NCI-H524 (cell line): Measurements from ENCODE around the gene MARF1.
"Not testable (repeated sequence)": the region's sequence is repeated elsewhere in the genome, so short reads cannot be mapped to it uniquely, and the experiment has no call there.

Experiments
- DNase-seq, 2 experiments: peaks; one replicate each; lab custom pipeline; 2025; lab: John Stamatoyannopoulos, UW

The MARF1 gene

GRCh38 chr16:15650698-15651171, 7.8 kb upstream of the MARF1 start:
- DNase-seq = peak in 1 of 2 experiments; percentile 18

DNA sequence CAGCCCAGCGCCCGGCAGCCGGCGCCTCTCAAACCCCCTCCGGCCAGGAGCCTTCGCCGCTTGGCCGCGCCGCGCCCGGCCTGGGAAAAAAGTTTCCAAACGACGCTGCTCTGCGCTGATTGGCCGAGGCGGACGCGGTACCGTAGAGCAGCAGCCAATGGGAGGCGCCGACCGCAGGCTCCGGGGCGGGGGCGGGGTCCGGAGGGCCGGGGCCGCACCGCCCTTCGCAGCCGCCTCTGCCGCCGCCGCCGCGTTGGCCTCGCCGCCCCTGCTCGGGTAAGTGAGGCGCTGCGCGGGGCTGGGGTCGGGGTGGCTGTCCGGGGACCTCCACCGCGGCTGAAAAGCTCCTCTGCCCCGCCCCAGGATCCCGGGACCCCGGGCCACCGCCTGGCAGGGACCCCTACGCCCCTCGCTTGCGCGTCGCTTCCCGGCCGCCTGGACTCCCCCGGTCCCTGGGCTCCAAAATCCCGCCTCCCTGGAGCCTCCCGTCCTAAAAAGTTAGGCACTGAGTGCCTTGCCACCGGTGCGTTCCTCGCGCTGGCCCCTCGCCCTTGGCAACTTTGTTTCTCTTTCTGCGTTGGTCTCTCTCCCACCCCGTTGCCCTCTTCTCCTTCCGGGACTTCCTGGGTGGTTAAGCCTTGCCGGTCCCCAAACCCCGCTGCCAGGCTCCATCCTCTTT, 7.2 kb upstream of the MARF1 start, which contains the start of gene NDE1:
NDE1 (plus strand) TSS at position 227 of the 679 bp plus-strand sequence. CDS start 14,534 bp downstream, outside the sequence.
- DNase-seq = peak; percentile 79 to 91

- no peak for DNase-seq
These were observed 6.7 kb upstream of the MARF1 start for GRCh38 chr16:15649727-15650018.

- not testable (repeated sequence) for DNase-seq
These were observed 6.4 kb upstream of the MARF1 start for GRCh38 chr16:15649311-15649710.

DNA sequence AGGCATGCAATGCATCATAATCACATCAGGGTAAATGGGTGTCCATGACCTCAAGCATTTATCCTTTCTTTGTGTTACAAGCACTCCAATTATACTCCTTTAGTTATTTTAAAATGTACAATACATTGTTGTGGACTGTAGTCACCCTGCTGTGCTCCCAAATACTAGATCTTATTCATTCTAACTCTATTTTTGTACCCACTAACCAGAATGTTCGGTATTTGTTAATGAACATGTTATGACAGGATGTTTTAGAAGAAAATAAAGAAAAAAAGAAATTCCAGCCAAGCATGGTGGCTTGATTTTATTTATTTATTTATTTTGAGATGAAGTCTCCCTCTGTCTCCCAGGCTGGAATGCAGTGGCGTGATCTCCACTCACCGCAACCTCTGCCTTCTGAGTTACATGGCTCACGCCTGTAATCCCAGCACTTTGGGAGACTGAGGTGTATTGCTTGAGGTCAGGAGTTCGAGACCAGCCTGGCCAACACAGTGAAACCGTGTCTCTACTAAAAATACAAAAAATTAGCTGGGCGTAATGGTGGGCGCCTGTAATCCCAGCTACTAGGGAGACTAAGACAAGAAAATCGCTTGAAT, 5.3 kb upstream of the MARF1 start:
- no peak for DNase-seq

DNA sequence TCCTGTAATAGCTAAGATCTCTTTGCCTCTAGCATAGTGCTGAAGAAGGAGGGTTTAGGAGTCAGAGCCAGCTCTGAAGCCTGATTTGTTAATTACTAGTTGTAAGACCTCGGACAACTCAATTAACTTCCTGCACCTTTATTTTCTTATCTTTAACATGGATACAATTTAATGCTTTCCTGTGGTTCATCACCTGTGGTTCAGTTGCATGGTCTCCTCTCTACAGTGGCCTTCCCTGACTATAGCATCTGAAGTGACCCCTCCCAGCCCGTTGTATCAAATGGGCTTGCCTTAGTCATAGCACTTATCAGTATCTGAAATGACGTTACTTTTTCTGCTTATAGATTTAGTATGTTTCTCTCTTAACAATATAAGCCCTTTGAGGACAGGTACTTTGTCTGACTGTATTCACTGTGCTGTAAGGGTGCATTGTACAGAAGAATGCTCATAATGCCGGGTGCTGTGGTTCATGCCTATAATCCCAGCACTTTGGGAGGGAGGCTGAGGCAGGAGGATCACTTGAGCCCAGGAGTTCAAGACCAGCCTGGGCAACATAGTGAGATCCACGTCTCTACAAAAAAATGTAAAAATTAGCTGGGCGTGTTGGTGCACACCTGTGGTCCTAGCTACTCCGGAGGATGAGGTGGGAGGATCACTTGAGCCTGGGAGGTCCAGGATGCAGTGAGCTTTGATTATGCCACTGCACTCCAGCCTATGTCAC, 4.5 kb upstream of the MARF1 start:
- DNase-seq = no peak

GRCh38 chr16:15646557-15647293, 3.8 kb upstream of the MARF1 start:
- DNase-seq = not testable (repeated sequence)

DNA sequence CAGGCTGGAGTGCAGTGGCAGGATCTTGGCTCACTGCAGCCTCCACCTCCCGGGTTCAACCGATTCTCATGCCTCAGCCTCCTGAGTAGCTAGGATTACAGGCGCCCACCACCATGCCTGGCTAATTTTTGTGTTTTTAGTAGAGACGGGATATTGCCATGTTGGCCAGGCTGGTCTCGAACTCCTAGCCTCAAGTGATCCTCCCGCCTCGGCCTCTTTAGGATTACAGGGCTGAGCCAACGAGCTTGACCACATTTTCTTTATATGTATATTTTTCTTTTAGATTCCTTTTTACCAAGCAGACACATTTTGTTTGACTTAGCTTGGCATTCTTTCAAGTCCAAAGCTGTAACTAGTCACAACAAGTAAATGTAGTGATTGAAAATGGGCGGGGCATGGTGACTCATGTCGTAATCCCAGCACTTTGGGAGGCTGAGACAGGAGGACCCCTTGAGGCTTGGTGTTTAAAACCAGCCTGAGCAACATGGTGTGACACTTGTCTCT, 2.1 kb upstream of the MARF1 start:
- not testable (repeated sequence) for DNase-seq

DNA sequence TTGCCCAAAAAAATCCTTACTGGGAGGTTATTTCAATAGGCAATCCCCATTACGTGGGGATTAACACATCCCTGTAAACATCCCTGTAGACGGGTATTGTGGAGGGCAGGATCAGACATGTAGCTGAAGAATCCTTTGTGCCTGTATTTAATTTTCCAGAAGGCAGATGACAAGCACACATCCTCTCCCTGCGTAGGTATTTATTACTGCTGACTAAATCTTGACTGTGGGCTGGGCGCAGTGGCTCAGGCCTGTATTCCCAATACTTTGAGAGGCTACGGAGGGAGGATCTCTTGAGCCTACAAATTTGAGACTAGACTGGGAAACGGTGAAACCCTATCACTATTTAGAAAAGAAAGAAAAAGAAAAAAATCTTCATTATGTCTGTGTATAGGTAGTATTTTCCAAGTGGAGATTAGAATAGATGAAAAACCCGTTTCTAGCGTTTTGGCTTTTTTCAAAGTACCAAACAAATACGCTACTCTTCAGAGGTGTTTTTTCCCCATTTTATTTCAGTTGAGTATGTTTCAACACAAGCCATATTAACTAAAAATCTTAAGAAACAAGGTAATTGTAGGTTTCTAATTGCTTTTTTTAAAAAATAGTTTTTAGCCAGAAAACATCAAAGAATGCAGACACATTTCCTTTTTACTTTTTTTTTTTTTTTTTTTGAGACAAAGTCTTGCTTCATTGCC, 1.5 kb upstream of the MARF1 start:
- peak; percentile 13 to 64 for DNase-seq

- no peak for DNase-seq
These were observed 944 bp upstream of the MARF1 start for GRCh38 chr16:15643946-15644250.

GRCh38 chr16:15642557-15643047, 352 bp downstream of the MARF1 start:
- DNase-seq = peak; percentile 82 to 83

DNA sequence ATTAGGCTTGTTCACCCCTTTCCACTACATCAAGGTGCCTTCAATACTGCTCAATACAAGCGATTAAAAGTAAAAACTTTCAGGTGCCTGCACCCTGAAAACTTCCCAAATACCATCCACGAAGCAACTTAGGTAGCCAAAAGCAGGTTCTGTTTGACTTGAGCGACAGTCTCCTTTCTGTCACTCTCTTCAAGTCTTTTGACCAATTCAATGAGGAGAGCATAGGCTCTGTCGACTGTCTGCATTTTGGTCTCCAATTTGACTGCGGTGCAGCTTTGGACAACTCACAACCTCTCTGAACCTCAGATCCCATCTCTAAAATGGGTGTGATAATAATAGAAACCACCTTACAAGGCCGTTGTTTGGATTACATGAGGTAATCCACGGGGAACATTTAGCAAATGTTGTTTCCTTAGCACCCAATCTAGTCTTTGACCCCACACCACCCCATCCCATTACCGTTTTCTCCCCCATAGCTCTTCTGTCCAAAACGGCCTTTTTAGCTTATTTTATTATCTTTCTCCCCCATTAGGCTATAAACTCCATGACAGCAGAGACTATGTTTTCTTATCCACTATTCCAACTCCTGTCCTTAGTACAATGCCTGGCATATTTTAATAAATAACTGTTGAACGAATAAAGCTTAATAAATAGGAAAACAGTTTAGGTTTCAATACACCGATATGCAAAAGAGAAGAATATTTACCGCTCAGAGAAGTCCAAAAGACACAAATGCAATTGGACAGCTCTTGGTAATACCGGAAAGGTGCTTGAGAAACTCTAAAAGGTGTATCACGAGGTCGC, 999 bp downstream of the MARF1 start:
- DNase-seq = no peak

- DNase-seq = no peak
These were observed 2.0 kb downstream of the MARF1 start for GRCh38 chr16:15640966-15641365.

DNA sequence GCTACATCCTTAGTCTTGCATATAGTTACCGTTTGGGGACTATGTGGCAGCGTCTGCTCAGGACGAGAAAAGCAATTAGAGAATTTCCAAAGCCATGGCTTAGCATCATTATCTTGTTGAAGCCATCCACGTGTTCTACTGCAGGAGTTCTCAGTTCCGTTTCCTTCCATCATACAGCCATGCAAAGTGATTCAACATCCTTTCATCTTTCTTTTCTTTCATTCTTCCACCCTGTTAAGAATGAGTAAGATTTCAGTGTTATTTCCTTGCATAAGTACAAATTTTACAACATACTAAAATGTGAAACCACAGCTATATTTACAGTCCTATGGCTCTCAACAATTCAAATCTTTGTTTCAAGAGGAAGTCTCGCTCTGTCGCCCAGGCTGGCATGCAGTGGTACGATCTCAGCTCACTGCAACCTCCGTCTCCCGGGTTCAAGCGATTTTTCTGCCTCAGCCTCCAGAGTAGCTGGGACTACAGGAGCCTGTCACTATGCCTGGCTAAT, 3.8 kb downstream of the MARF1 start:
- no peak for DNase-seq

GRCh38 chr16:15636392-15636873, 6.5 kb downstream of the MARF1 start:
- DNase-seq = no peak

- DNase-seq = no peak
These were observed 7.0 kb downstream of the MARF1 start for GRCh38 chr16:15635926-15636325.

- DNase-seq = no peak
These were observed 11.1 kb downstream of the MARF1 start for GRCh38 chr16:15631730-15632409.

DNA sequence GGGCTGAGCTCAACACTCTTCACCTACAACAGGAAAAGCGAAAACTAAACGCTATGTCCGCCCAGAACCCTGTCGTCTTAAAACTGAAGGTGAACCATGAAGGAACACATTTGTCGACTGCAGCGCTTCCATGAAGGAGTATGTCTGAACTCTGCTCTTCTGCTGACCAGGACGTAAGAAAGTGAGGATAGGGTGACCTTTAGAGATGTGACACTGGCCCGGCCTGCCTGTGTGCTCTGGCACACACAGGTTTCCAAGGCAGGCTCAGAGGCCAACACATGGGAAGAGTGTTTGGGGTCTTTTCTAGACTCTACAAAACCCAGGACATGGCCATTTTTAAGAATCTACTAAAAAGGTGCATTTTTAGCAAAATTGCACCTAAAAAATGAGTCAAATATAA, 21.1 kb downstream of the MARF1 start:
- DNase-seq = no peak

- no peak for DNase-seq
These were observed 21.5 kb downstream of the MARF1 start for GRCh38 chr16:15621456-15621855.
